ENCODE data around the gene LRP1B.
"Not testable (repeated sequence)": the region's sequence is repeated elsewhere in the genome, so short reads cannot be mapped to it uniquely, and the experiment has no call there.

- not testable (repeated sequence) for TF ChIP-seq CTCF (IDR thresholded peaks at IDR 0.05); EP300 (IDR thresholded peaks at IDR 0.05); POLR2AphosphoS5 (IDR thresholded peaks at IDR 0.05); POLR2A (IDR thresholded peaks at IDR 0.05; ENCODE audit: low read depth)
These were observed 961.7 kb downstream of the LRP1B start for GRCh38 chr2:141169117-141169516.

Measured in esophagus muscularis mucosa (tissue), 4 donors.